Osteocyte (in vitro differentiated cells): ENCODE data around the gene SERPINF2. TPM values are rescaled to one million over a fixed set of nuclear protein-coding genes. Genes with fewer than 3 reads are reported as not detected.
"Not testable (repeated sequence)": the region's sequence is repeated elsewhere in the genome, so short reads cannot be mapped to it uniquely, and the experiment has no call there.

ENCODE experiments used
- DNase-seq: peaks from one replicate; pipeline ENCODE4 v3.0.0; 2021; ENCODE audit warnings: mixed read lengths; ENCODE audit not compliant: unreplicated experiment; ENCODE audit errors: extremely low spot score
- H3K27ac Mint-ChIP-seq: one replicate; pipeline ENCODE4 v1.8.0; 2021; ENCODE audit warnings: mild to moderate bottlenecking, mixed read lengths; ENCODE audit not compliant: unreplicated experiment
- H3K27me3 Mint-ChIP-seq: one replicate; pipeline ENCODE4 v1.8.0; 2021; ENCODE audit warnings: mixed read lengths; ENCODE audit not compliant: unreplicated experiment
- H3K36me3 Mint-ChIP-seq: one replicate; pipeline ENCODE4 v1.8.0; 2021; ENCODE audit warnings: mixed read lengths; ENCODE audit not compliant: unreplicated experiment
- H3K4me1 Mint-ChIP-seq: one replicate; pipeline ENCODE4 v1.8.0; 2021; ENCODE audit warnings: mixed read lengths; ENCODE audit not compliant: unreplicated experiment
- H3K4me3 Mint-ChIP-seq: one replicate; pipeline ENCODE4 v1.8.0; 2021; ENCODE audit warnings: mild to moderate bottlenecking, moderate library complexity, mixed read lengths; ENCODE audit not compliant: unreplicated experiment
- H3K9me3 Mint-ChIP-seq: one replicate; pipeline ENCODE4 v1.8.0; 2021; ENCODE audit warnings: mixed read lengths; ENCODE audit not compliant: unreplicated experiment
- CTCF ChIP-seq: fragments of 200-600 bp; sonication (generic); IDR thresholded peaks from 2 replicates; pipeline ENCODE4 v1.5.0; 2021; ENCODE audit warnings: antibody characterized with exemption, mild to moderate bottlenecking, moderate library complexity
- total RNA-seq: library from RNA; stranded (reverse); gene quantifications from 2 replicates; pipeline ENCODE4 v1.2.1, GENCODE V29; 2021

Gene SERPINF2
- total RNA-seq, 1 donor from 2014 or later, result 0.38 TPM

GRCh38 chr17:1766382-1767135 is 23.9 kb downstream of the SERPINF2 start:
- no peaks in the 10 kb centered on the region for H3K27me3 Mint-ChIP-seq
- H3K4me3 Mint-ChIP-seq, result no peak overlapping the region
- TF ChIP-seq CTCF, result no peak
- no peak overlapping the region for H3K27ac Mint-ChIP-seq
- H3K36me3 Mint-ChIP-seq, result peaks cover 5% of the 10 kb centered on the region
- H3K9me3 Mint-ChIP-seq, result no peaks in the 10 kb centered on the region
- H3K4me1 Mint-ChIP-seq, result peaks cover 51% of the 10 kb centered on the region
- no peak for DNase-seq

GRCh38 chr17:1767358-1767757 is 24.7 kb downstream of the SERPINF2 start:
- no peaks in the 10 kb centered on the region for H3K27me3 Mint-ChIP-seq
- H3K4me1 Mint-ChIP-seq, result peaks cover 43% of the 10 kb centered on the region
- H3K4me3 Mint-ChIP-seq, result no peak overlapping the region
- no peaks in the 10 kb centered on the region for H3K9me3 Mint-ChIP-seq
- TF ChIP-seq CTCF, result no peak
- DNase-seq, result no peak
- peaks cover 5% of the 10 kb centered on the region for H3K36me3 Mint-ChIP-seq
- no peak overlapping the region for H3K27ac Mint-ChIP-seq

GRCh38 chr17:1769822-1770477 is 27.3 kb downstream of the SERPINF2 start:
- Mint-ChIP-seq H3K27ac (peak overlapping the region; percentile 68), H3K36me3 (peaks cover 13% of the 10 kb centered on the region)

GRCh38 chr17:1773000-1773695 is 30.5 kb downstream of the SERPINF2 start:
- not testable (repeated sequence) for H3K27ac Mint-ChIP-seq

More at GRCh38 chr17:1769822-1770477, 27.3 kb downstream of the SERPINF2 start:
- DNase-seq, result no peak
- Mint-ChIP-seq H3K27me3 (no peaks in the 10 kb centered on the region), H3K4me3 (no peak overlapping the region), H3K4me1 (peaks cover 19% of the 10 kb centered on the region), H3K9me3 (no peaks in the 10 kb centered on the region)
- TF ChIP-seq CTCF, result no peak

GRCh38 chr17:1773696-1774181 is 31.1 kb downstream of the SERPINF2 start:
- Mint-ChIP-seq H3K27me3 (no peaks in the 10 kb centered on the region), H3K36me3 (peaks cover 36% of the 10 kb centered on the region), H3K4me3 (no peak overlapping the region), H3K9me3 (no peaks in the 10 kb centered on the region), H3K27ac (no peak overlapping the region), H3K4me1 (peaks cover 21% of the 10 kb centered on the region)
- TF ChIP-seq CTCF, result no peak
- DNase-seq, result no peak

More at GRCh38 chr17:1773000-1773695, 30.5 kb downstream of the SERPINF2 start:
- H3K4me3 Mint-ChIP-seq, DNase-seq, H3K27me3 Mint-ChIP-seq, H3K9me3 Mint-ChIP-seq: not testable (repeated sequence)
- Mint-ChIP-seq H3K36me3 (peaks cover 33% of the 10 kb centered on the region), H3K4me1 (peaks cover 16% of the 10 kb centered on the region)
